BE2C (cell line): ENCODE results near the gene KRT2.

Experiments used
- DNase-seq: peaks from one replicate; pipeline ENCODE4 v3.0.0-alpha.2; 2020
- H3K27me3 ChIP-seq: fragments of 250-450 bp; sonication (Bioruptor Pico); 2 replicates; pipeline ENCODE4 v1.5.1; 2020; ENCODE audit warnings: mild to moderate bottlenecking
- H3K36me3 ChIP-seq: fragments of 250-450 bp; sonication (Bioruptor Pico); 2 replicates; pipeline ENCODE4 v1.5.1; 2020; ENCODE audit warnings: mild to moderate bottlenecking
- H3K4me1 ChIP-seq: fragments of 250-450 bp; sonication (Bioruptor Pico); 2 replicates; pipeline ENCODE4 v1.5.1; 2020
- H3K4me3 ChIP-seq: 2 replicates; pipeline ENCODE4 v1.5.1; 2011; ENCODE audit warnings: low read depth, low read length
- H3K9me3 ChIP-seq: fragments of 250-450 bp; sonication (Bioruptor Pico); 2 replicates; pipeline ENCODE4 v1.5.1; 2020
- TF ChIP-seq, protein P1 (sequence below): IDR thresholded peaks from 2 replicates; pipeline ENCODE4 v1.5.1; 2012; ENCODE audit warnings: mild to moderate bottlenecking, low read depth, low read length

KRT2 gene

DNA sequence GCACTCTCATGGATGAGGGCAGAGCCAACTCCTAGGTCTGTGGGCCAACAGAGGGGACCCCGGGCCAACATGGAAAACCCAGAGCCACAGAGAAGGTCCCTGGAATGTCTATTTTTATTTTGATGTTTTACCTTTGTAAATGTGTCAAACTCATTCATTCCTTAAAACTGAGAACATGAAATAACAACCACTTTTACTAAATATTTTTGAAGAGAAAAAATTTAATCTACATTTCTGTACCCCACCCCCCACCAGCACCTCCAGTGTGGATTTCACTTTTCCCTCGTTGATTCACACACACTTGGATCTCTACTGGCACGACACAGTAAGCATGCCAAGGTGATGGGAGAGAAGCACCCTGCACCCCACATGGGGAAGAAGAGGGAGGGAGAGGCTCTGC, 44.6 kb upstream of the KRT2 start:
- no peaks in the 10 kb centered on the region for H3K9me3 ChIP-seq
- peaks cover 9% of the 10 kb centered on the region for H3K27me3 ChIP-seq
- H3K36me3 ChIP-seq = no peaks in the 10 kb centered on the region
- DNase-seq = no peak
- H3K4me1 ChIP-seq = no peaks in the 10 kb centered on the region
- TF ChIP-seq, protein P1, sequence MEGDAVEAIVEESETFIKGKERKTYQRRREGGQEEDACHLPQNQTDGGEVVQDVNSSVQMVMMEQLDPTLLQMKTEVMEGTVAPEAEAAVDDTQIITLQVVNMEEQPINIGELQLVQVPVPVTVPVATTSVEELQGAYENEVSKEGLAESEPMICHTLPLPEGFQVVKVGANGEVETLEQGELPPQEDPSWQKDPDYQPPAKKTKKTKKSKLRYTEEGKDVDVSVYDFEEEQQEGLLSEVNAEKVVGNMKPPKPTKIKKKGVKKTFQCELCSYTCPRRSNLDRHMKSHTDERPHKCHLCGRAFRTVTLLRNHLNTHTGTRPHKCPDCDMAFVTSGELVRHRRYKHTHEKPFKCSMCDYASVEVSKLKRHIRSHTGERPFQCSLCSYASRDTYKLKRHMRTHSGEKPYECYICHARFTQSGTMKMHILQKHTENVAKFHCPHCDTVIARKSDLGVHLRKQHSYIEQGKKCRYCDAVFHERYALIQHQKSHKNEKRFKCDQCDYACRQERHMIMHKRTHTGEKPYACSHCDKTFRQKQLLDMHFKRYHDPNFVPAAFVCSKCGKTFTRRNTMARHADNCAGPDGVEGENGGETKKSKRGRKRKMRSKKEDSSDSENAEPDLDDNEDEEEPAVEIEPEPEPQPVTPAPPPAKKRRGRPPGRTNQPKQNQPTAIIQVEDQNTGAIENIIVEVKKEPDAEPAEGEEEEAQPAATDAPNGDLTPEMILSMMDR = no peak
- no peak overlapping the region for H3K4me3 ChIP-seq

DNA sequence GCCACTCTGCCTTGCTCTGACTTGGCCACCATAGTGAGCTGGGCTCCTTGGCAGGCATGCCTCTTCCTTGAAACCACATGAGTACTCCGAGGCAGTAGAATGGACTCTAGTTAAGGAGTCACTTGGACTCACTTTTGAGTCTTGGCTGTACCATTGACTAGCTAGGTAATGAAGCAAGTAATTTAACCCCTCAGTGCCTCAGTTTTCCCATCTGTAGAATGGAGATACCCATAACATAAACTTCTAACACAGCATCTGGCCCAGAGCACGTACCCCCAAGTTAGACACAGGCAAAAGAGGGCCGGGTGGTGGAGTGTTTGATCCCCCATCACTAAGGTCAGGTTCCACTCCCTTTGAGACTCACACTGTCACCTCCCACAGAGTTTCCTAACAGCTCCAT, 43.0 kb upstream of the KRT2 start:
- Histone ChIP-seq H3K4me3 (no peak overlapping the region), H3K9me3 (no peaks in the 10 kb centered on the region), H3K36me3 (no peaks in the 10 kb centered on the region), H3K4me1 (no peaks in the 10 kb centered on the region), H3K27me3 (peaks cover 23% of the 10 kb centered on the region)
- TF ChIP-seq, protein P1 = no peak
- no peak for DNase-seq

DNA sequence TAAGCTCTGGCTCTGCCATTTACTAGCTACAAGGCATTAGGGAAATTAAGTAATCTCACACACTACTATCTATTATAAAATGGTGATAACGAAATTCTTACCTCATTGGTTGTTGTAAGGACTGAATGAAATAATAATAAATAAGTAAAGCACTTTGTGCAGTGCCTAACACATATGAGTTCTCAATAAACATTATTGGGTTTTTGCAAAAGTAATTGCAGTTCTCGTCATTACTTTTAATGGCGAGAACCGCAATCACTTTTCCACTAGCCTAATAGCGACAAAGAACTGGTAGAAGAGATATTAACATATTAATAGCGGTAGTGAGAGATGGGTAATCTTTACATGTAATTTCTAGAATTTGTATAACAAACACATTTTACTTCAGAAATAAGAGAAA, 42.1 kb upstream of the KRT2 start:
- Histone ChIP-seq H3K4me3 (no peak overlapping the region), H3K4me1 (no peaks in the 10 kb centered on the region), H3K36me3 (no peaks in the 10 kb centered on the region), H3K27me3 (peaks cover 23% of the 10 kb centered on the region), H3K9me3 (no peaks in the 10 kb centered on the region)
- DNase-seq = no peak
- TF ChIP-seq, protein P1 = no peak

DNA sequence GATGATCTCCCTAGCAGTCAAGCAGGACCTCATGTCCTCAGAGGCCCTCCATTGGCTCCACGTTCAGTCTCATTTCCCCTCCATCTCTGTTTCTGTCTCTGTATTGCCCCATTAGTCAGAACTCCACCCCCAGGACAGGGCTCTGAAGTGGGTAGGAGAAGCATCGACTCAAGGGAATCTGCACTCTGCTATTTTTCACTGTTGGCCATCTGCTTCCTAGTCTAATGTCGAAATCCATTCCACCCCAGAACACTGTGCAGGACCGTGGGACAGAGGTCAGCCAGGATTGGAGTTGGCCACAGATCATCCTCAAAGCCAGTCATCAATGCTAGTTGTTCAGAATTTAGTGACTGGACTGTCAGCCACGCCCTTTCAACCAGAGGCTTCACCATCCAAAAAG, 41.2 kb upstream of the KRT2 start:
- H3K27me3 ChIP-seq = peaks cover 23% of the 10 kb centered on the region
- H3K4me3 ChIP-seq = no peak overlapping the region
- TF ChIP-seq, protein P1 = no peak
- H3K36me3 ChIP-seq = no peaks in the 10 kb centered on the region
- H3K9me3 ChIP-seq = no peaks in the 10 kb centered on the region
- DNase-seq = no peak
- no peaks in the 10 kb centered on the region for H3K4me1 ChIP-seq

DNA sequence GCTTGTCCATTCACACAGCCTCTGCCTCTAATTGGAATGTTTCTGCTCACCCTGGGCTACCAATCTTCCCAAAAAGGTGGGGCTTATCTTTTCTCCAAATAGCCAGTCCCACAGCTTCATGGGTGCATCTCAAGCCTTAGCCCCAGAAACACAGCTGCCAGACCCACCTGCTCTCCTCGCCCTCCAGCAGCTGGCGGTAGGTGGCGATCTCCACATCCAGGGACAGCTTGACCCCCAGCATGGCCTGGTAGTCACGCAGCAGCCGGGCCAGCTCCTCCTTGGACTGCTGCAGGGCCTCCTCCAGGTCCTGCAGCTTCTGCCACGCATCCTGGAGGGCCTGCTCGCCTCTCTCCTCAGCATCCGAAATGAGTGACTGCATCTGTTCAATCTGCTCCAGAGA, 40.2 kb upstream of the KRT2 start:
- Histone ChIP-seq H3K9me3 (no peaks in the 10 kb centered on the region), H3K4me1 (no peaks in the 10 kb centered on the region), H3K4me3 (no peak overlapping the region), H3K27me3 (peaks cover 31% of the 10 kb centered on the region), H3K36me3 (no peaks in the 10 kb centered on the region)
- TF ChIP-seq, protein P1 = peak; percentile 35
- DNase-seq = no peak

DNA sequence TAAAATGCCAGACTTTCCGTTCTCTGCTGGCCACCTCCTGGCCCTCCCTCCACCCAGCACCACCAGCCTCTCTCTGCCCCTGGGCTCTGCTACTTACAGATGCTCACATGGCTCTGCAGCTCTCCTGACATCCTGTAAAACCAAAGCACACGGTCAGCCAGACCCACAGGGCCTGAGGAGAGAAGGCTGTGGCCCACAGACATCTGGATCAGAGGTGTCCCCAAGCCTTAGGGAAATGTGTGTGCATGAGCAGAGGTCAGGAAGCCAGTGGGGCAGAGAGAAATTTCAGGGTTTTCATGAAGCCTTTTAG, 39.8 kb upstream of the KRT2 start:
- DNase-seq = no peak
- Histone ChIP-seq H3K4me1 (no peaks in the 10 kb centered on the region), H3K4me3 (no peak overlapping the region), H3K36me3 (no peaks in the 10 kb centered on the region), H3K9me3 (no peaks in the 10 kb centered on the region), H3K27me3 (peaks cover 31% of the 10 kb centered on the region)
- TF ChIP-seq, protein P1 = no peak
